MM.1S (cell line): Measurements from ENCODE around the gene PLA2G7.

ENCODE experiments used
- DNase-seq: peaks from one replicate; pipeline ENCODE4 v3.0.0-alpha.2; 2015
- H2AFZ ChIP-seq: fragments of 300-600 bp; sonication (generic); 2 replicates; pipeline ENCODE4 v1.6.0; 2016; ENCODE audit warnings: antibody characterized with exemption, low read length
- H3F3A ChIP-seq: fragments of 300-600 bp; sonication (generic); 2 replicates; pipeline ENCODE4 v1.6.1; 2016; ENCODE audit warnings: mild to moderate bottlenecking, antibody characterized with exemption, low read length, moderate library complexity, mixed read lengths; ENCODE audit not compliant: insufficient read depth
- H3K27ac ChIP-seq: fragments of 300-600 bp; sonication (generic); 2 replicates; pipeline ENCODE4 v1.5.1; 2016; ENCODE audit warnings: mild to moderate bottlenecking, low read length
- H3K27me3 ChIP-seq: fragments of 300-600 bp; sonication (generic); replicated peaks from 2 replicates; pipeline ENCODE4 v1.6.0; 2016; ENCODE audit warnings: low read length; ENCODE audit not compliant: insufficient read depth
- H3K36me3 ChIP-seq: fragments of 300-600 bp; sonication (generic); replicated peaks from 2 replicates; pipeline ENCODE4 v1.6.1; 2016; ENCODE audit warnings: mild to moderate bottlenecking, low read length, mixed read lengths; ENCODE audit not compliant: insufficient read depth
- H3K4me1 ChIP-seq: fragments of 300-600 bp; sonication (generic); 2 replicates; pipeline ENCODE4 v1.6.1; 2016; ENCODE audit warnings: low read length, mixed read lengths
- H3K4me2 ChIP-seq: fragments of 300-600 bp; sonication (generic); 2 replicates; pipeline ENCODE4 v1.6.0; 2016; ENCODE audit warnings: low read depth, low read length
- H3K4me3 ChIP-seq: fragments of 300-600 bp; sonication (generic); 2 replicates; pipeline ENCODE4 v1.5.1; 2016; ENCODE audit warnings: low read length, mixed read lengths
- H3K79me2 ChIP-seq: fragments of 300-600 bp; sonication (generic); 2 replicates; pipeline ENCODE4 v1.6.1; 2016; ENCODE audit warnings: mixed run types, low read length, mixed read lengths
- H3K9ac ChIP-seq: fragments of 300-600 bp; sonication (generic); 2 replicates; pipeline ENCODE4 v1.6.1; 2016; ENCODE audit warnings: low read length, mixed read lengths
- H3K9me2 ChIP-seq: fragments of 300-600 bp; sonication (generic); replicated peaks from 2 replicates; pipeline ENCODE4 v1.6.1; 2016; ENCODE audit warnings: mild to moderate bottlenecking, low read length, mixed read lengths; ENCODE audit not compliant: insufficient read depth
- H3K9me3 ChIP-seq: fragments of 300-600 bp; sonication (generic); replicated peaks from 2 replicates; pipeline ENCODE4 v1.6.1; 2016; ENCODE audit warnings: mild to moderate bottlenecking, low read length, mixed read lengths; ENCODE audit not compliant: insufficient read depth
- H4K20me1 ChIP-seq: fragments of 300-600 bp; sonication (generic); 2 replicates; pipeline ENCODE4 v1.6.1; 2016; ENCODE audit warnings: mild to moderate bottlenecking, low read length, moderate library complexity, mixed read lengths; ENCODE audit not compliant: insufficient read depth
- EZH2 ChIP-seq: fragments of 300-600 bp; sonication (generic); optimal IDR thresholded peaks from 2 replicates; pipeline ENCODE3; 2017; ENCODE audit warnings: low read depth, mild to moderate bottlenecking, antibody characterized with exemption, low read length, mixed read lengths
- EZH2phosphoT487 ChIP-seq: fragments of 300-600 bp; sonication (generic); IDR thresholded peaks from 2 replicates; pipeline ENCODE4 v1.6.1; 2018; ENCODE audit warnings: antibody characterized with exemption, low read length
- TF ChIP-seq, protein P1 (sequence below): fragments of 300-600 bp; sonication (generic); IDR thresholded peaks from 2 replicates; pipeline ENCODE4 v1.5.1; 2016; ENCODE audit warnings: antibody characterized with exemption, low read length, mixed read lengths

PLA2G7 gene

DNA sequence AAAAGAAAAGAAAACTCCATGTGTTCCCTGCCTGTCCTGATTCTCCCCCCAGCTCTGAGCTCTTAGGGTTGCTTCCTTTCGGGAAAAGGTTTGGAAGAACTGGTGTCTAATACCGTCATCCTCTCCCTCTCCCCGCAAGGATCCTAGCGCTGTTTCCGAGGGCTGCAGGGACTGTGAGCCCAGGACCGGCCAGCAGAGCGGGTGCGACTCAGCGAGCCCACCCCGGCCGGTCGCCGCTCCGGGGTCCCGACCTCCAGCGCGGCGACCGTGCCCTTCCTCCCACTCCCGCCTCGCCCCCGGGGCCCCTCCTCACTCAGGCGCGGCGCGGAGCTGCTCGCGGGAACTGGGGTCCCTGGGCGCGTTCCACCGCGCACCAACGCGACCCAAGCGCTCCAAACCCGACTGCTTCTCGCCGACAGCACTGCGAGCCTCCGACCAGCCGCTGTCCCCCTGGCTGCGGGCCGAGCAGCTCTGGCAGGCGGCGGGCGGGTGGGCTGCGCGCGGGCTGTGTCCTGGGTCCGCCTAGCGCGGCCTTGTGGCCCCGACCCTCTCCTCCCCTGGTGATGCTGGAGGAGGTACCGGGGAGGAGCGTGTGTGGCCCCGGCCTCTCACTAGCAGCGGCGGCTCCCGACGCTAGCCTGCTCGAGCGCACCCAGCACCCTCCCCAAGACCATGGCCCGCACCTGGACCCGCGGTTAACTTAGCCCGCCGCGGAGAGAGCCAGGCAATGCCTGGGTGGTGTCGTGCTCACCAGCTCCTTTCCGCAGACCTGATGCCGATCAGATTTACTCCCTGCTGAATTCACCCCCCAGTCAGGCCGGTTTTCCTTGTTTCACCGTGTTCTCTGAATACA lies at the start of gene PLA2G7:
TSS of gene PLA2G7 (minus strand) at position 509 of the 853 bp plus-strand sequence. CDS start 12,484 bp downstream, outside the sequence.
- H3K27ac ChIP-seq: no peak within 1 kb of the TSS
- H4K20me1 ChIP-seq: no peaks in the 10 kb centered on the region
- peak within 1 kb of the TSS; percentile 23; the same call in 1 of the 2 replicates for H3K9ac ChIP-seq

DNA sequence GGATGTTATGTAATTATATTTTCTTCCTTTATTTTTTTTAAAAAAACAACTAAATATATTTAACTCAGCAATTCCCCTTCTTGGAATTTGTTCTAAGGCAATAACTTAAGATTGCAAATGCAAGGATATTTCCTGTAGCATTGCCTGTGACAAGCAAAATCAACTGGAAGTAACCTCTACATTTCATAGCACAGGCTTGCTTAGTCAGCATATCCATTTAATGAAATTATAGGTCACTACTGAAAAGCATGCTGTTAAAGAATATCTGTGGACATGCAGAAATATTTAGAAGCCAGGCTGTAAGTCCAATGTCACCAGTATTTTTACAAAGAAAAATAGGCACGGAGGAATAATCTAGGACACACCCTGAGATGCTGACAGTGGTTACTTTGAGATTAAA lies 49.4 kb upstream of the PLA2G7 start:
- Histone ChIP-seq H3F3A (no peaks in the 10 kb centered on the region), H3K79me2 (no peaks in the 10 kb centered on the region), H3K9me3 (no peaks in the 10 kb centered on the region), H3K9me2 (no peaks in the 10 kb centered on the region), H4K20me1 (no peaks in the 10 kb centered on the region), H3K4me2 (no peak overlapping the region), H2AFZ (no peak overlapping the region), H3K36me3 (no peaks in the 10 kb centered on the region), H3K27ac (no peak overlapping the region), H3K4me1 (no peaks in the 10 kb centered on the region), H3K4me3 (no peak overlapping the region), H3K9ac (no peak overlapping the region), H3K27me3 (no peaks in the 10 kb centered on the region)
- DNase-seq: no peak
- TF ChIP-seq, protein P1, sequence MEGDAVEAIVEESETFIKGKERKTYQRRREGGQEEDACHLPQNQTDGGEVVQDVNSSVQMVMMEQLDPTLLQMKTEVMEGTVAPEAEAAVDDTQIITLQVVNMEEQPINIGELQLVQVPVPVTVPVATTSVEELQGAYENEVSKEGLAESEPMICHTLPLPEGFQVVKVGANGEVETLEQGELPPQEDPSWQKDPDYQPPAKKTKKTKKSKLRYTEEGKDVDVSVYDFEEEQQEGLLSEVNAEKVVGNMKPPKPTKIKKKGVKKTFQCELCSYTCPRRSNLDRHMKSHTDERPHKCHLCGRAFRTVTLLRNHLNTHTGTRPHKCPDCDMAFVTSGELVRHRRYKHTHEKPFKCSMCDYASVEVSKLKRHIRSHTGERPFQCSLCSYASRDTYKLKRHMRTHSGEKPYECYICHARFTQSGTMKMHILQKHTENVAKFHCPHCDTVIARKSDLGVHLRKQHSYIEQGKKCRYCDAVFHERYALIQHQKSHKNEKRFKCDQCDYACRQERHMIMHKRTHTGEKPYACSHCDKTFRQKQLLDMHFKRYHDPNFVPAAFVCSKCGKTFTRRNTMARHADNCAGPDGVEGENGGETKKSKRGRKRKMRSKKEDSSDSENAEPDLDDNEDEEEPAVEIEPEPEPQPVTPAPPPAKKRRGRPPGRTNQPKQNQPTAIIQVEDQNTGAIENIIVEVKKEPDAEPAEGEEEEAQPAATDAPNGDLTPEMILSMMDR: no peak
- TF ChIP-seq EZH2phosphoT487 (no peak), EZH2 (no peak)

More for the DNA sequence above, at the start of gene PLA2G7:
- Histone ChIP-seq H3F3A (no peaks in the 10 kb centered on the region), H3K36me3 (no peaks in the 10 kb centered on the region; the same call in 1 of the 2 replicates), H2AFZ (peak within 1 kb of the TSS; percentile 56), H3K9me2 (no peaks in the 10 kb centered on the region), H3K79me2 (no peaks in the 10 kb centered on the region), H3K4me2 (peak within 1 kb of the TSS; percentile 74; the same call in 1 of the 2 replicates), H3K27me3 (no peaks in the 10 kb centered on the region), H3K4me3 (peak within 1 kb of the TSS; percentile 61), H3K4me1 (no peaks in the 10 kb centered on the region), H3K9me3 (no peaks in the 10 kb centered on the region)
- TF ChIP-seq, protein P1: no peak
- TF ChIP-seq EZH2: no peak
- no peak for TF ChIP-seq EZH2phosphoT487
- no peak for DNase-seq

DNA sequence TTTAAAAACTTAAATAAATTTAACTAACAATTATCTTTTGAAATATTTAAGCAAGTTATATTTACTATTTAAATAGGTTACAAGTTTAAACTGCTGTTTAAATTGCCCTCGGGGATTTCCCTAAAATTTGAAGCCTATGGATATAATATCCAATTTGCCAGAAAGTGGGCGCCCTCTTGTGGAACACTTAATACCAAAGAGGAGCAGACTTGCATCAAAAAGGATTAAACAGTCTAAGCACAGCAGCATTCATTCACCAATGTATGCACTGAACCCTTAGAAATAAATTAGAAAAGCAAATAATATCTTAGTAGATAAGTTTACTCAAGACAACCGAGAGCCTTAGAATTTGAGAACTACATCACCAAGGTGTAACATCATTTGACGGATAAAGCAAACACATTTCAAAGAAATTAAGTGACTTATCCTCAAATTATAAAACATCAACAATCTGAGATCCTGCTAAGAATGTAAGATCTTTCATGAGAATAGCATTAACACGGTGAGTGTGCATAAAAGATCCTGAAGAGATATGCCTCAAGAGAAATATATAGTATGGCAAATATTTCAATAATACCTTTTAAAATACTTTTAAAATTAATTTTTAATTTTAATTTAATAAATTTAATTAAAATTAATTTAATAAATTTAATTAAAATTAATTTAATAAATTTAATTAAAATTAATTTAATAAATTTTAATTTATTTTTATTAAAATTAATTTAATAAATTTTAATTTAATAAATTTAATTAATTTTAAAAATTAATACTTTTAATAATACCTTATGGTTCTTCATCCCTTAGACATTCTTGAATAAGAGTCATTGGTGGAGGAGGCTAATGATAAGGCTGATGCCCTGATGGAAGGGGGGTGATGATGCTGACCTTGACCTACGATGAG lies 46.6 kb upstream of the PLA2G7 start:
- no peak for TF ChIP-seq EZH2
- TF ChIP-seq, protein P1: peak; percentile 63
- no peaks in the 10 kb centered on the region for H3K9me3 ChIP-seq
- no peaks in the 10 kb centered on the region for H3K9me2 ChIP-seq
- no peaks in the 10 kb centered on the region for H3K79me2 ChIP-seq
- H3K27ac ChIP-seq: no peak overlapping the region
- H3K27me3 ChIP-seq: no peaks in the 10 kb centered on the region
- DNase-seq: peak; percentile 63
- H3K36me3 ChIP-seq: no peaks in the 10 kb centered on the region
- no peak overlapping the region for H3K9ac ChIP-seq
- H3K4me2 ChIP-seq: no peak overlapping the region
- H4K20me1 ChIP-seq: no peaks in the 10 kb centered on the region
- H3K4me3 ChIP-seq: no peak overlapping the region
- no peak overlapping the region for H2AFZ ChIP-seq
- no peaks in the 10 kb centered on the region for H3F3A ChIP-seq
- no peaks in the 10 kb centered on the region for H3K4me1 ChIP-seq
